Fibroblast of mammary gland (primary cell): Measurements from ENCODE around the gene EFNA5.
"Not testable (repeated sequence)": the region's sequence is repeated elsewhere in the genome, so short reads cannot be mapped to it uniquely, and the experiment has no call there.

Experiments used
- DNase-seq: peaks from one replicate; pipeline ENCODE4 v3.0.0-alpha.2; 2010; ENCODE audit warnings: low read depth
- H3K4me3 ChIP-seq: 2 replicates; pipeline ENCODE4 v1.5.1; 2011; ENCODE audit warnings: low read depth, mild to moderate bottlenecking, low read length, moderate library complexity; ENCODE audit not compliant: control insufficient read depth
- TF ChIP-seq, protein P1 (sequence below): conservative IDR thresholded peaks from 2 replicates; pipeline ENCODE4 v1.5.1; 2011; ENCODE audit warnings: low read depth, low read length, inconsistent platforms; ENCODE audit not compliant: control insufficient read depth, insufficient read depth

EFNA5 gene

GRCh38 chr5:107457881-107458280 is 212.9 kb downstream of the EFNA5 start:
- DNase-seq: no peak
- TF ChIP-seq, protein P1, sequence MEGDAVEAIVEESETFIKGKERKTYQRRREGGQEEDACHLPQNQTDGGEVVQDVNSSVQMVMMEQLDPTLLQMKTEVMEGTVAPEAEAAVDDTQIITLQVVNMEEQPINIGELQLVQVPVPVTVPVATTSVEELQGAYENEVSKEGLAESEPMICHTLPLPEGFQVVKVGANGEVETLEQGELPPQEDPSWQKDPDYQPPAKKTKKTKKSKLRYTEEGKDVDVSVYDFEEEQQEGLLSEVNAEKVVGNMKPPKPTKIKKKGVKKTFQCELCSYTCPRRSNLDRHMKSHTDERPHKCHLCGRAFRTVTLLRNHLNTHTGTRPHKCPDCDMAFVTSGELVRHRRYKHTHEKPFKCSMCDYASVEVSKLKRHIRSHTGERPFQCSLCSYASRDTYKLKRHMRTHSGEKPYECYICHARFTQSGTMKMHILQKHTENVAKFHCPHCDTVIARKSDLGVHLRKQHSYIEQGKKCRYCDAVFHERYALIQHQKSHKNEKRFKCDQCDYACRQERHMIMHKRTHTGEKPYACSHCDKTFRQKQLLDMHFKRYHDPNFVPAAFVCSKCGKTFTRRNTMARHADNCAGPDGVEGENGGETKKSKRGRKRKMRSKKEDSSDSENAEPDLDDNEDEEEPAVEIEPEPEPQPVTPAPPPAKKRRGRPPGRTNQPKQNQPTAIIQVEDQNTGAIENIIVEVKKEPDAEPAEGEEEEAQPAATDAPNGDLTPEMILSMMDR: no peak
- H3K4me3 ChIP-seq: no peak overlapping the region

DNA sequence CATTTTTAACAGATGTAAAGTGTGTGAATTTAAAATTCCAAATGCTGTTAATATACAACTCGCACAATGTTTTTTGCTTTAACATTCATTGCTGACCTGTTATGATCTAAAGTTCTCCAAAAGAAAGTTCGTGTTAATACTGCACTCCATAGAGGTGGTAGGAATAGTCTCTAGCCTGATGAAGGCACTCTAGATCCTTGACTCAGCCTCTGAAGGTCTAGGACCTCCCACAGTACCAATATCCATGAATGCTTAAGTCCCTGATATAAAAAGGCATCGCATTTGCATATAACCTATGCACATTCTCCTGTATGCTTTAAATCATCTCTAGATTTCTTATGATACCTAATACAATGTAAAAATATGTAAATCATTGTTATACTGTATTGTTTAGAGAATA is 213.6 kb downstream of the EFNA5 start:
- TF ChIP-seq, protein P1: no peak
- DNase-seq: no peak

GRCh38 chr5:107456281-107456715 is 214.4 kb downstream of the EFNA5 start:
- TF ChIP-seq, protein P1: no peak
- no peak overlapping the region for H3K4me3 ChIP-seq
- no peak for DNase-seq

More for the DNA sequence above, 213.6 kb downstream of the EFNA5 start:
- H3K4me3 ChIP-seq: no peak overlapping the region

DNA sequence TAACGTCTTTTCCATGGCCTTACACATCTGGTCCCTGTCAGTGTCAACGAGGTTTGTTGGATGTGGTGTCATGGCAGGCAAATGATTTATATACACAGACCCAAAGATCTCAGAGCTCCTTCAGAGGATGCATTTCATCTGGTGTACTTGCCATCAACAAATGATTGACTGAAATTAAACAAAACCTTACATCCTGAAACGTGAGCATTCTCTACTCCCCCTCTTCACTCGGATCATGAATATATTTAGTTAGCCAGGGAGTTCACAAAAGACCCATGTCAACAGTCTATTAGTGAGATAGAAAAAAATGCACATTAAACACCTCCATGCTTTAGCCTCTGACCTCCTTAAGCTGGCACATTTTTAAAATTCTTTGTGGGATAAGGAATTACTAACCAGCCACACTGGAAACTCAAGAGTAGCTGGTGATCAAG is 215.6 kb downstream of the EFNA5 start:
- no peak for DNase-seq
- no peak overlapping the region for H3K4me3 ChIP-seq
- TF ChIP-seq, protein P1: no peak

DNA sequence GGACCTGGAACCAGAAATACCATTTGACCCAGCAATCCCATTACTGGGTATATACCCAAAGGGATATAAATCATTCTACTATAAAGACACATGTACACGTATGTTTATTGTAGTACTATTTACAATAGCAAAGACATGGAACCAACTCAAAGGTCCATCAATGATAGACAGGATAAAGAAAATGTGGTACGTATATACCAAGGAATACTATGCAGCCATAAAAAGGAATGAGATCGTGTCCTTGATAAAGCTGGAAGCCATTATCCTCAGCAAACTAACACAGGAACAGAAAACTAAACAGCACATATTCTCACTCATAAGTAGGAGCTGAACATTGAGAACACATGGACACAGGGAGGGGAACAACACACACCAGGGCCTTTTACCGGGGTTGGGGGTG is 218.9 kb downstream of the EFNA5 start:
- not testable (repeated sequence) for DNase-seq, H3K4me3 ChIP-seq

- no peak for DNase-seq
- TF ChIP-seq, protein P1: no peak
Measured at GRCh38 chr5:107451028-107451427, 219.7 kb downstream of the EFNA5 start.

GRCh38 chr5:107450531-107450930 is 220.2 kb downstream of the EFNA5 start:
- TF ChIP-seq, protein P1: no peak
- DNase-seq: no peak
- H3K4me3 ChIP-seq: no peak overlapping the region

More at GRCh38 chr5:107451028-107451427, 219.7 kb downstream of the EFNA5 start:
- H3K4me3 ChIP-seq: no peak overlapping the region
